Body of pancreas (tissue), 4 donors: ENCODE results near the gene APOL2.
"Not testable (repeated sequence)": the region's sequence is repeated elsewhere in the genome, so short reads cannot be mapped to it uniquely, and the experiment has no call there.

Experiments used
- POLR2A ChIP-seq, 3 donors: fragments of 450-650 bp; IDR thresholded peaks; one replicate each; pipeline ENCODE4 v1.6.1; 2016; ENCODE audit warnings: antibody characterized with exemption in 3 of 3, mild to moderate bottlenecking in 2 of 3
- TF ChIP-seq, protein P1 (sequence below), 7 experiments: fragments of 450-650 bp in 4 of 7; fragments of 200-600 bp in 3 of 7; sonication (generic) in 3 of 7; IDR thresholded peaks; one replicate each; pipeline ENCODE4 v1.5.1; 2016 to 2019; ENCODE audit warnings: antibody characterized with exemption in 7 of 7

DNA sequence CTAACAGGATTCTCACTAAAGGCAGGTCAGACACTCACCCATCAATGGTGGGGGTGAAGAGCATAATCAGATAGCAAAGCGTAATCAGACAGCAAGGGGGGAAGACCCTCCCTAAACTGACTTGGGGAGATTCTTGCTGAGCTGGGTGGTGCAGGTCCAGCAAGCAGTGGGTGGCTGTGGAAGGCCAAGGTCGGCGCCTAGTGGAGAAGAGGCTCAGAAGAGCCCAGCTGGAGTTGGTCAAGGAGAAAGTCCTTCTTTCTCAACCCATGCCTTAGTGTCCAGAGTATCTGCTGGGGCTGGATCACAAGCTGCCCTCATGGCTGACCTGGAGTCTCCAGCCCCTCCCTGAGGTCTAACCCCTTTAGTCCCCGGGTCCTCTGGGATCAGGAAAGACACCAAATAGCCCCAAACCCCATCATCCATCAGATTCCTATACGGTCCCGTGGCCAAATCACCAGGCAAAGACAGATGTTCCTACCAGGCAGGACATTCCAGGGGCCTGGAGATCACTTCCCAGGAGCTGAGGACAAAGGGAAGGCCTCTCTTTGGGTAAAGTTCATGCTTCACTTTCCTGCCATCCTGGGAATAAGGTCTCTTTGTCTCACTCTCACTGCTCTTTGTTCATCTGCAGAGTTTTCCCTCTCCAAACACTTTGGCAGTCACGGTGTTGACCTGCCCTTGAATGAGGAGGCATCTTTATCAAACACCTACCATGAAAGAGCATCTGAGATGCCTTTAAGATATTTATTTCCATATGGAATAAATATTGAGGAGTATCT is 24.7 kb upstream of the APOL2 start:
- TF ChIP-seq, protein P1, sequence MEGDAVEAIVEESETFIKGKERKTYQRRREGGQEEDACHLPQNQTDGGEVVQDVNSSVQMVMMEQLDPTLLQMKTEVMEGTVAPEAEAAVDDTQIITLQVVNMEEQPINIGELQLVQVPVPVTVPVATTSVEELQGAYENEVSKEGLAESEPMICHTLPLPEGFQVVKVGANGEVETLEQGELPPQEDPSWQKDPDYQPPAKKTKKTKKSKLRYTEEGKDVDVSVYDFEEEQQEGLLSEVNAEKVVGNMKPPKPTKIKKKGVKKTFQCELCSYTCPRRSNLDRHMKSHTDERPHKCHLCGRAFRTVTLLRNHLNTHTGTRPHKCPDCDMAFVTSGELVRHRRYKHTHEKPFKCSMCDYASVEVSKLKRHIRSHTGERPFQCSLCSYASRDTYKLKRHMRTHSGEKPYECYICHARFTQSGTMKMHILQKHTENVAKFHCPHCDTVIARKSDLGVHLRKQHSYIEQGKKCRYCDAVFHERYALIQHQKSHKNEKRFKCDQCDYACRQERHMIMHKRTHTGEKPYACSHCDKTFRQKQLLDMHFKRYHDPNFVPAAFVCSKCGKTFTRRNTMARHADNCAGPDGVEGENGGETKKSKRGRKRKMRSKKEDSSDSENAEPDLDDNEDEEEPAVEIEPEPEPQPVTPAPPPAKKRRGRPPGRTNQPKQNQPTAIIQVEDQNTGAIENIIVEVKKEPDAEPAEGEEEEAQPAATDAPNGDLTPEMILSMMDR (IDR thresholded peaks at IDR 0.05): not testable (repeated sequence)
- not testable (repeated sequence) for TF ChIP-seq POLR2A (IDR thresholded peaks at IDR 0.05)
